Thyroid gland (tissue), 4 donors: ENCODE results near the gene ZNF117. TPM values are rescaled to one million over a fixed set of nuclear protein-coding genes. Genes with fewer than 3 reads are reported as not detected.

ENCODE experiments used
- DNase-seq, 2 donors: peaks; one replicate each; pipeline ENCODE4 v3.0.0-alpha.2; 2019
- H3K27ac ChIP-seq, 3 donors: fragments of 200-600 bp; sonication (generic); 1 replicate in 2 of 3; 2 replicates in 1 of 3; pipeline ENCODE4 v1.5.1; 2016 to 2019; ENCODE audit warnings: mild to moderate bottlenecking in 1 of 3, moderate library complexity in 1 of 3
- H3K27me3 ChIP-seq: fragments of 200-600 bp; sonication (generic); one replicate; pipeline ENCODE4 v1.5.1; 2019
- H3K36me3 ChIP-seq, 2 donors: fragments of 200-600 bp; sonication (generic); one replicate each; pipeline ENCODE4 v1.5.1; 2016 to 2019
- H3K4me1 ChIP-seq, 2 donors: fragments of 200-600 bp; sonication (generic); one replicate each; pipeline ENCODE4 v1.5.1; 2017 to 2019
- H3K4me3 ChIP-seq, 3 donors: fragments of 200-600 bp; sonication (generic); replicated peaks in 1 of 3; 1 replicate in 2 of 3; 2 replicates in 1 of 3; pipeline ENCODE4 v1.5.1; 2016; ENCODE audit warnings: mild to moderate bottlenecking in 1 of 3
- H3K9me3 ChIP-seq: fragments of 200-600 bp; sonication (generic); one replicate; pipeline ENCODE4 v1.5.1; 2017
- POLR2A ChIP-seq, 2 donors: fragments of 450-650 bp; IDR thresholded peaks; one replicate each; pipeline ENCODE4 v1.6.1; 2017; ENCODE audit warnings: antibody characterized with exemption in 2 of 2, mild to moderate bottlenecking in 2 of 2, moderate library complexity in 1 of 2
- WGBS, 2 donors: methylation state at CpG; one replicate each; pipeline ENCODE4 v1.1.5; 2017; 5-methylcytosine and 5-hydroxymethylcytosine counted together
- intact Hi-C: fragments of 100-400 bp; cut with DNase I; formaldehyde crosslinking; loops from one replicate; pipeline ENCODE4 v1.15.1; 2023
- total RNA-seq, 4 donors: library from RNA; depleted of rRNA; stranded (reverse); fragments of >200 nt; gene quantifications; one replicate each; pipeline ENCODE4 v1.2.3, GENCODE V29; 2016
- TF ChIP-seq, protein P1 (sequence below), 6 experiments: fragments of 200-600 bp in 3 of 6; fragments of 450-650 bp in 3 of 6; sonication (generic) in 3 of 6; IDR thresholded peaks; one replicate each; pipeline ENCODE4 v1.5.1; 2016 to 2019; ENCODE audit warnings: antibody characterized with exemption in 6 of 6, mild to moderate bottlenecking in 2 of 6, inconsistent platforms in 1 of 6, moderate library complexity in 1 of 6

ZNF117 gene
- total RNA-seq, 4 donors from 2014 or later = 10.5 to 20.3 (median 12.6) TPM

- no peak for DNase-seq
- no peaks in the 10 kb centered on the region for H3K36me3 ChIP-seq
- peaks cover 14 to 24% of the 10 kb centered on the region in 2 donors for H3K4me1 ChIP-seq
- no peak for TF ChIP-seq POLR2A (IDR thresholded peaks at IDR 0.05)
- TF ChIP-seq, protein P1, sequence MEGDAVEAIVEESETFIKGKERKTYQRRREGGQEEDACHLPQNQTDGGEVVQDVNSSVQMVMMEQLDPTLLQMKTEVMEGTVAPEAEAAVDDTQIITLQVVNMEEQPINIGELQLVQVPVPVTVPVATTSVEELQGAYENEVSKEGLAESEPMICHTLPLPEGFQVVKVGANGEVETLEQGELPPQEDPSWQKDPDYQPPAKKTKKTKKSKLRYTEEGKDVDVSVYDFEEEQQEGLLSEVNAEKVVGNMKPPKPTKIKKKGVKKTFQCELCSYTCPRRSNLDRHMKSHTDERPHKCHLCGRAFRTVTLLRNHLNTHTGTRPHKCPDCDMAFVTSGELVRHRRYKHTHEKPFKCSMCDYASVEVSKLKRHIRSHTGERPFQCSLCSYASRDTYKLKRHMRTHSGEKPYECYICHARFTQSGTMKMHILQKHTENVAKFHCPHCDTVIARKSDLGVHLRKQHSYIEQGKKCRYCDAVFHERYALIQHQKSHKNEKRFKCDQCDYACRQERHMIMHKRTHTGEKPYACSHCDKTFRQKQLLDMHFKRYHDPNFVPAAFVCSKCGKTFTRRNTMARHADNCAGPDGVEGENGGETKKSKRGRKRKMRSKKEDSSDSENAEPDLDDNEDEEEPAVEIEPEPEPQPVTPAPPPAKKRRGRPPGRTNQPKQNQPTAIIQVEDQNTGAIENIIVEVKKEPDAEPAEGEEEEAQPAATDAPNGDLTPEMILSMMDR (IDR thresholded peaks at IDR 0.05) = no peak
- intact Hi-C loops = no loop called here
- no peak overlapping the region for H3K4me3 ChIP-seq
- no peak overlapping the region for H3K27ac ChIP-seq
- WGBS, 2 donors = 0% methylated on average over 1 of the region's 1 CpG
- no peaks in the 10 kb centered on the region for H3K27me3 ChIP-seq
- no peaks in the 10 kb centered on the region for H3K9me3 ChIP-seq
These were observed 10.5 kb upstream of the ZNF117 start for GRCh38 chr7:65001291-65001814.

GRCh38 chr7:64999165-65000004, 8.5 kb upstream of the ZNF117 start:
- Histone ChIP-seq H3K4me3 (no peak overlapping the region), H3K4me1 (peaks cover 6 to 14% of the 10 kb centered on the region in 2 donors), H3K36me3 (no peaks in the 10 kb centered on the region), H3K27me3 (no peaks in the 10 kb centered on the region), H3K9me3 (no peaks in the 10 kb centered on the region), H3K27ac (no peak overlapping the region)
- TF ChIP-seq, protein P1 (IDR thresholded peaks at IDR 0.05) = no peak
- no peak for TF ChIP-seq POLR2A (IDR thresholded peaks at IDR 0.05)
- intact Hi-C loops = no loop called here
- WGBS, 2 donors = 79 to 88% methylated on average over 9 to 11 of the region's 11 CpGs
- peak in 1 of 2 donors; percentile 5 for DNase-seq

DNA sequence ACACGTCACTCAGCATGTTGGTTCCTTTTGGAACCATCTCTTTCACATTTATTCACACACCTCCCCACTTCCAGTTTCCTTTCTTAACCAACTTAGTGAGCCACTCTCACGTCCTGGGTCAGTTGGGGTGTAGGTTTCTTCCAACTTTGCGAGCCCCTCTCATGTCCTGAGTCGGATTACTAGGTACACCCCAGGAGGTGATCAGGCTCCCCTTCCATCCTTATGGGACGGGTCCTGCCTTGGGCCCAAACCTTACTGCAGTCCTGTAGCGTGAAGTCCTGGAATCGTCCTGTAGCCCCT, 8.0 kb upstream of the ZNF117 start:
- DNase-seq = no peak

DNA sequence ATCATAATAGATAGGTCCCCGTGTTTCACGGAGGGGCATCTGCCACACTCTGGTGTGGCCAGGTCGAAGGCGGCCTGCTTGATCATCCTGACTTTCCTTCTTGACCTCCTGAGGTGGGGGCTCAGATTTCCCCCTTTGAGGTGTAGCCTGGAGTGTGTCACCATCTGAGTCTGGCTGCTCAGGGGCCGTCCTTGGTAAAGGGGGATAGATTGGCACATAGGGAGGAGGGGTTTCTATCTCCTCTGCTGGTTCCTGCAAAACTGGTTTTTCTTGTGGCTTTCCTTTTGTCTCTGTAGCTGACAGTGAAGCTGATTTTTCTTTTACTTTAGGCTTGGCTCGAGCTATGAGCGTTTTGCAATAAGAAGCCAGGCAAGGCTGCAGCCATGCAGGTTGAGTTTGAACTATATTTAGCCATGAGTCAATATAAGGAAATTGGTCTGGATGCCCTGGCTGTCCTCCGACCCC, 7.1 kb upstream of the ZNF117 start:
- Histone ChIP-seq H3K4me1 (peaks cover 6 to 14% of the 10 kb centered on the region in 2 donors), H3K4me3 (no peak overlapping the region), H3K27ac (no peak overlapping the region), H3K9me3 (no peaks in the 10 kb centered on the region), H3K36me3 (no peaks in the 10 kb centered on the region), H3K27me3 (no peaks in the 10 kb centered on the region)
- peak; percentile 39 to 41 for DNase-seq
- intact Hi-C loops = no loop called here
- TF ChIP-seq, protein P1 (IDR thresholded peaks at IDR 0.05) = no peak
- no peak for TF ChIP-seq POLR2A (IDR thresholded peaks at IDR 0.05)
- 43 to 65% methylated on average over 8 of the region's 8 CpGs for WGBS, 2 donors

More for the DNA sequence above, 8.0 kb upstream of the ZNF117 start:
- H3K4me1 ChIP-seq = peaks cover 6 to 14% of the 10 kb centered on the region in 2 donors
- H3K9me3 ChIP-seq = no peaks in the 10 kb centered on the region
- WGBS, 2 donors = 96 to 97% methylated on average over 7 of the region's 7 CpGs
- no peak overlapping the region for H3K4me3 ChIP-seq
- no peaks in the 10 kb centered on the region for H3K36me3 ChIP-seq
- no peaks in the 10 kb centered on the region for H3K27me3 ChIP-seq
- intact Hi-C loops = no loop called here
- peak overlapping the region in 1 of 3 donors; percentile 21 for H3K27ac ChIP-seq
- TF ChIP-seq, protein P1 (IDR thresholded peaks at IDR 0.05) = no peak
- TF ChIP-seq POLR2A (IDR thresholded peaks at IDR 0.05) = no peak
